Skin epidermis (tissue), 12 donors: Measurements from ENCODE around the gene KCNMA1.

ENCODE experiments used
- H3K27ac ChIP-seq, 21 experiments: fragments of 200-600 bp; sonication (generic) in 11 of 21; one replicate each; pipeline ENCODE4 v1.5.0; 2020; ENCODE audit warnings: mild to moderate bottlenecking in 3 of 21, inconsistent platforms in 2 of 21, moderate library complexity in 2 of 21
- H3K4me3 ChIP-seq, 7 experiments: fragments of 200-600 bp; sonication (generic) in 2 of 7; one replicate each; pipeline ENCODE4 v1.5.0; 2020; ENCODE audit warnings: inconsistent platforms in 2 of 7, mild to moderate bottlenecking in 2 of 7, moderate library complexity in 1 of 7

The KCNMA1 gene

GRCh38 chr10:77149706-77150105 is 487.9 kb downstream of the KCNMA1 start:
- Histone ChIP-seq H3K4me3 (no peak overlapping the region), H3K27ac (no peak overlapping the region)

GRCh38 chr10:77149001-77149400 is 488.6 kb downstream of the KCNMA1 start:
- Histone ChIP-seq H3K4me3 (no peak overlapping the region), H3K27ac (no peak overlapping the region)

GRCh38 chr10:77147871-77148270 is 489.7 kb downstream of the KCNMA1 start:
- no peak overlapping the region for H3K27ac ChIP-seq
- H3K4me3 ChIP-seq = no peak overlapping the region

GRCh38 chr10:77146712-77147336 is 490.8 kb downstream of the KCNMA1 start:
- Histone ChIP-seq H3K4me3 (no peak overlapping the region), H3K27ac (no peak overlapping the region)

GRCh38 chr10:77144656-77145055 is 493.0 kb downstream of the KCNMA1 start:
- Histone ChIP-seq H3K27ac (no peak overlapping the region), H3K4me3 (no peak overlapping the region)

- Histone ChIP-seq H3K27ac (no peak overlapping the region), H3K4me3 (no peak overlapping the region)
Observed at GRCh38 chr10:77139252-77140160, 498.1 kb downstream of the KCNMA1 start.

GRCh38 chr10:77138541-77138940 is 499.1 kb downstream of the KCNMA1 start:
- H3K27ac ChIP-seq = no peak overlapping the region
- no peak overlapping the region for H3K4me3 ChIP-seq

- Histone ChIP-seq H3K4me3 (no peak overlapping the region), H3K27ac (no peak overlapping the region)
Observed at GRCh38 chr10:77135555-77135954, 502.1 kb downstream of the KCNMA1 start.

GRCh38 chr10:77131214-77131613 is 506.4 kb downstream of the KCNMA1 start:
- no peak overlapping the region for H3K27ac ChIP-seq
- H3K4me3 ChIP-seq = no peak overlapping the region

GRCh38 chr10:77127243-77127642 is 510.4 kb downstream of the KCNMA1 start:
- H3K4me3 ChIP-seq = no peak overlapping the region
- no peak overlapping the region for H3K27ac ChIP-seq

- Histone ChIP-seq H3K4me3 (no peak overlapping the region), H3K27ac (no peak overlapping the region)
Observed at GRCh38 chr10:77125231-77125630, 512.4 kb downstream of the KCNMA1 start.

- no peak overlapping the region for H3K27ac ChIP-seq
Observed at GRCh38 chr10:77123330-77123729, 514.3 kb downstream of the KCNMA1 start.

GRCh38 chr10:77121829-77122228 is 515.8 kb downstream of the KCNMA1 start:
- Histone ChIP-seq H3K27ac (no peak overlapping the region), H3K4me3 (no peak overlapping the region)

More at GRCh38 chr10:77123330-77123729, 514.3 kb downstream of the KCNMA1 start:
- H3K4me3 ChIP-seq = no peak overlapping the region

GRCh38 chr10:77120666-77121376 is 516.8 kb downstream of the KCNMA1 start:
- no peak overlapping the region for H3K4me3 ChIP-seq
- H3K27ac ChIP-seq = no peak overlapping the region

- Histone ChIP-seq H3K4me3 (no peak overlapping the region), H3K27ac (no peak overlapping the region)
Observed at GRCh38 chr10:77120012-77120411, 517.6 kb downstream of the KCNMA1 start.

GRCh38 chr10:77118603-77119282 is 518.9 kb downstream of the KCNMA1 start:
- no peak overlapping the region for H3K4me3 ChIP-seq
- no peak overlapping the region for H3K27ac ChIP-seq

- no peak overlapping the region for H3K4me3 ChIP-seq
- no peak overlapping the region for H3K27ac ChIP-seq
Observed at GRCh38 chr10:77117501-77117900, 520.1 kb downstream of the KCNMA1 start.

- Histone ChIP-seq H3K27ac (no peak overlapping the region), H3K4me3 (no peak overlapping the region)
Observed at GRCh38 chr10:77116904-77117303, 520.7 kb downstream of the KCNMA1 start.

- Histone ChIP-seq H3K27ac (no peak overlapping the region), H3K4me3 (no peak overlapping the region)
Observed at GRCh38 chr10:77114181-77114821, 523.3 kb downstream of the KCNMA1 start.
